Activated naive CD8-positive, alpha-beta T cell treated with anti-CD3 and anti-CD28 coated beads, Interleukin-2, amount 50 U/mL, for 24 hours (primary cell): ENCODE results near the gene GBA2.

Experiments used
- ATAC-seq: fragments of 150-1000 bp; cut with Tn5 transposase; one replicate; pipeline ENCODE4 v1.10.0; 2021
- DNase-seq: peaks from one replicate; pipeline ENCODE4 v3.0.0; 2021
- H3K27ac Mint-ChIP-seq: one replicate; pipeline ENCODE4 v1.8.0; 2021; ENCODE audit warnings: mild to moderate bottlenecking, mixed read lengths
- H3K27me3 Mint-ChIP-seq: one replicate; pipeline ENCODE4 v1.8.0; 2021; ENCODE audit warnings: mixed read lengths
- H3K36me3 Mint-ChIP-seq: one replicate; pipeline ENCODE4 v1.8.0; 2021; ENCODE audit warnings: low read depth, mixed read lengths
- H3K4me1 Mint-ChIP-seq: one replicate; pipeline ENCODE4 v1.8.0; 2021; ENCODE audit warnings: mixed read lengths
- H3K4me3 Mint-ChIP-seq: one replicate; pipeline ENCODE4 v1.8.0; 2021; ENCODE audit warnings: mild to moderate bottlenecking, moderate library complexity, mixed read lengths
- H3K9me3 Mint-ChIP-seq: one replicate; pipeline ENCODE4 v1.8.0; 2021; ENCODE audit warnings: mixed read lengths

Gene GBA2

DNA sequence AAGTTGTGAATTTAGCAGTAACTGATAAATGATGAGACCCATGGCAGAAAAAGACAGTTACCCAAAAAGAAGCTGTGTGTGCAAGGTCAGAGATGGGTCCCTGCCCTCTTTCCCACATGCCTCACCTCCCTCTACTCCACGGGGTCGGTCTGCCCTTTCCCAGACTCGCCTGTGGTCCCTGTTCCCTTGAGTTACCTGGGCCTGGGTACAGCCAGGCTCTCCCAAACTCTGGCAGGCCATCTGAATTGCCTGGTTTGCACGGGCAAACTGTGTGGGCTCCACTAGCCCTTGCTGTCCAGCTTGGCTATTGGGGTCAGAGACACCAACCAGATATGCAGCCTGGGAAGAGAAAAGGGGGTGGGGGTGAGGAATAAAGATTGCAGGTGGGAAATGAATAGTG, 40.9 kb downstream of the GBA2 start:
- H3K27ac Mint-ChIP-seq, result no peak overlapping the region

DNA sequence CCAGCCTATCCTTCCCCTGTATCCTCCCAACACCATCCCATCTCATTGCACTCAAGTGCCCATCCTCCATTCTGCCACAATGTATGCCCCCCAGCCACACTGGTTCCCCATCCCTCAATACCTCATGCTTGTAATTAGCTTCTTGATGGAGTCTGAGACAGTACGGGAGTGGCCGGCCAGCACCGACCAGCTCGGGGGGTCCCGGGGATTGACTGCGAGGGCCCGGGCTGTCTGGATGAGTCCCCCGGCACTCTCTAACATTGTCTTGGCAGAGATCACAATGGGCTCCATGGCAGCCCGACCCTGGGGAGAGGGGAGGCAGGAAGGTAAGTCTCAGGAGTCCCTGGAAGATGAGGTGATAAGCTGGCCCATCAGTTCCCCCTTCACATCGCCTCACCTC, 42.1 kb downstream of the GBA2 start:
- Mint-ChIP-seq H3K4me3 (no peak overlapping the region), H3K27ac (no peak overlapping the region), H3K4me1 (no peaks in the 10 kb centered on the region), H3K36me3 (peaks cover 64% of the 10 kb centered on the region), H3K9me3 (no peaks in the 10 kb centered on the region), H3K27me3 (no peaks in the 10 kb centered on the region)
- ATAC-seq, result no peak
- DNase-seq, result no peak

More for the DNA sequence above, 40.9 kb downstream of the GBA2 start:
- DNase-seq, result no peak
- no peak overlapping the region for H3K4me3 Mint-ChIP-seq
- H3K36me3 Mint-ChIP-seq, result peaks cover 64% of the 10 kb centered on the region
- H3K9me3 Mint-ChIP-seq, result no peaks in the 10 kb centered on the region
- ATAC-seq, result no peak
- no peaks in the 10 kb centered on the region for H3K4me1 Mint-ChIP-seq
- H3K27me3 Mint-ChIP-seq, result no peaks in the 10 kb centered on the region

DNA sequence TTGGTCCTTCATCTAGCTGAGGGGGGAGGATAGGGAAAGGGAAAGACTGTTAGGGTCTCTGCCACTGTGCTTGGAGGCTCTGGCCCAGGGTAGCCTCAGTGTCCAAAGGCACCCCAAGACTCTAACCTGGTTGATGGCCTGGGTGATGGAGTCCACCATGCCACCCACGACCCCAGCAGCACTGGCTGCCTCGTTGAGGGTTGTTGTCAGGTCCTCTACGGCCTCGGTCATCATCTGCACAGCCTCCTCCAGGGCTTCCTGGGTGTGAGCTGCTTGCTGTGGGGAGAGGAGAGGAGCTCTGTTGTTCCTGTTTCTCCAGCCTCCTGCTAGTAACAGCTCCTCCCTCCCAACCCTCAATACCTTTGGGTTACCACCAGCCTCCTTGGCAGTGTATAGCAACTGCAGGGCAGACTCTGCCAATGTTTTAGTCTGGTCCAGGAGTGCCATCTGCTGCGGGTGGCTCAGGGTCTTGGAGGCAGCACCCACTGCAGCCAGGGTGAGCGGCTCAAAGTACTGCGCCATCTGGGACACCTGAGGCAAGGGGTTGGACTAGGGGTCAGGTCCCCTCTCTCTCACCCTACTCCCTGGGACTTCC, 43.1 kb downstream of the GBA2 start:
- Mint-ChIP-seq H3K4me1 (no peaks in the 10 kb centered on the region), H3K27ac (no peak overlapping the region), H3K27me3 (no peaks in the 10 kb centered on the region), H3K9me3 (no peaks in the 10 kb centered on the region), H3K36me3 (peaks cover 58% of the 10 kb centered on the region), H3K4me3 (no peak overlapping the region)
- ATAC-seq (peak; percentile 20), DNase-seq (no peak)

DNA sequence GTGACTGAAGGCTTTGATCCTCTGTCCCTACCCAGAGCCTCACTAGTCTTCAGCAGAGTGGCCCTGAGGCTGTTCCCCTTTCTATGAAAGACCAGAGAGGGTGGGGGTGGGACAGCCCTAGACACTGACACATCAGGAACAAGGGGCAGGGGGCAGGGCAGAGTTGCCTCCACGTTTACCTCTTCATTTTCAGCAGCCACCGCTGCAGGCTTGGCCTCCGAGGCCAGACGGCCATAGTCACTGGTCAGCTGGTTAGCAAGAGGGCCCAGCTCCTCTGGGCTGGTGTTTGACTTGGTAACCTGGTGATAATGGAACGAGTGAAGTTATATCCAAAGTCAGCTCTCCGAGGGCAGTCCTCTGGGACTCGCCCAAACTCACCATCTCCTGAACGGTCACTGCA, 43.7 kb downstream of the GBA2 start:
- no peaks in the 10 kb centered on the region for H3K9me3 Mint-ChIP-seq
- H3K27ac Mint-ChIP-seq, result no peak overlapping the region
- H3K4me1 Mint-ChIP-seq, result no peaks in the 10 kb centered on the region
- no peak overlapping the region for H3K4me3 Mint-ChIP-seq
- DNase-seq (no peak), ATAC-seq (no peak)
- H3K27me3 Mint-ChIP-seq, result no peaks in the 10 kb centered on the region
- H3K36me3 Mint-ChIP-seq, result peaks cover 52% of the 10 kb centered on the region

DNA sequence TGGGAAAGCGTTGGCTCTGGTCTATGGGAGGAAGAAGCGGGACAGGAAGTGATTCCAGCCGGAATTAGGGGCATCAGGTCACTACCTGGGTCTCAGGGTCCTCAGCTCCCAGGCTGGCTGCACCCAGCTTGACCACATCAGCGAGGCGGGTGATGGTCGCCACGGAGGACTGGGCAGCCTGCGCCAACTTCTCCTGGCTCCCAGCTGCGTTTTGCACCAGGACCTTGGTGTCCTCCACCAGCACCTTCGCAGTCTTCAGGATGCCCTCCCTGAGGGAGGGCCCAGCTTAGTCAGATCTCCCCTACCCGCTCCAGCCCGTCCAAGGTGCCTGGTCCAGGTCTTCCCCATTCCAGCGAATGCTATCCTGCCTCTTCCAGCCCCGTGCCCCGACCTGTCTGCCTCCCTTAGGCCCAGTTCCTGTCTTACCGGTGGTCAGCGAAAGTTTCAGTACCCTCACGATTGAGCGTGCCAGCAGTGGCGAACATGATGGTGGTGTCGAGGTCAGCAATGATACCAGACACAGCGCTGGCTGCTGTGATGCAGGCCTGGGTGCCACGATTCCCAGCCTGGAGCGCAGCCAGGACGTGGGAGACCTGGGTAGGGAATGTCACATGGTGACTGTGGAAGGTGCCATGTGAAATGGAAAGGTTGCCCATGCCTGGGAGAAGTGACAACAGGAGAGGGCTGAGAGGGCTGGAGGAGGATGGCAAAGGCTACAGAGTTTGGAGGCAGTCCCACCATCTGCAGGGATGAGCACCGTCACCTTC, 44.9 kb downstream of the GBA2 start:
- Mint-ChIP-seq H3K4me3 (no peak overlapping the region), H3K27me3 (no peaks in the 10 kb centered on the region), H3K36me3 (peaks cover 47% of the 10 kb centered on the region), H3K9me3 (no peaks in the 10 kb centered on the region), H3K27ac (no peak overlapping the region), H3K4me1 (no peaks in the 10 kb centered on the region)
- DNase-seq, result no peak
- no peak for ATAC-seq

DNA sequence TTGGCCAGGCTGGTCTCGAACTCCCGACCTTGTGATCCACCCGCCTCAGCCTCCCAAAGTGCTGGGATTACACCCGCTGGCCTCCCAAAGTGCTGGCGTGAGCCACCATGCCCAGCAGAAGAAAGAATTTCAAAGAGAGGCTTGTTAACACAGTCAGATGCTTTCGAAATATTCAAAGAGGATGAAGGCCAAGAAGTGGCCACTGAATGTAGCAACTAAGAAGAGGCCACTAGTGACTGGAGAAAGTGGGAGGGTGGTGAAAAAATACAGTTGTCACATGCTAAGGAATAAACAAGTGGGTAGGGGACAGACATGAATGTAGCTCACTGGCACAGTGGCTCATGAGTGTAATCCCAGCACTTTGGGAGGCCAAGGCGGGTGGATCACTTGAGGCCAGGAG, 46.3 kb downstream of the GBA2 start:
- ATAC-seq, result no peak
- no peaks in the 10 kb centered on the region for H3K9me3 Mint-ChIP-seq

DNA sequence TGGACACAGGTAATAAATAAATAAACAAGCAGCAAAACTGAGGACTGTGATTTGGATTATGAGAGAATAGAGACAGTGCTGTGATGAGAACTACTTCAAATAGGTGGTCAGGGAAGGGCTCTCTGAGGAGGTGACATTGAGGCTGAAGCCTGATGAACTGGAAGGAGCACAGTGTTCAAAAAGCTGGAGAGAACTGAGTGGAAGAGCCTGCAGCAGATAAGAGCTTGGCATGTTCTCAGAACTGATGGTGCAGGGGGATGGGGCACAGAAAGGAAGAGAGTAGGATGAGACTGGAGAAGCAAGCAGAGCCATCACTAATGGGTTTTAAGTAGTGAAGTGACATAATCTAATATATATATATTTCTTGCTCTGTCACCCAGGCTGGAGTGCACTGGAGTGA, 48.1 kb downstream of the GBA2 start:
- Mint-ChIP-seq H3K27ac (no peak overlapping the region), H3K9me3 (no peaks in the 10 kb centered on the region), H3K4me1 (peaks cover 6% of the 10 kb centered on the region), H3K36me3 (peaks cover 40% of the 10 kb centered on the region), H3K4me3 (no peak overlapping the region), H3K27me3 (no peaks in the 10 kb centered on the region)
- no peak for ATAC-seq
- no peak for DNase-seq

More for the DNA sequence above, 46.3 kb downstream of the GBA2 start:
- Mint-ChIP-seq H3K4me3 (no peak overlapping the region), H3K27ac (no peak overlapping the region), H3K27me3 (no peaks in the 10 kb centered on the region), H3K4me1 (no peaks in the 10 kb centered on the region), H3K36me3 (peaks cover 41% of the 10 kb centered on the region)
- DNase-seq, result no peak

DNA sequence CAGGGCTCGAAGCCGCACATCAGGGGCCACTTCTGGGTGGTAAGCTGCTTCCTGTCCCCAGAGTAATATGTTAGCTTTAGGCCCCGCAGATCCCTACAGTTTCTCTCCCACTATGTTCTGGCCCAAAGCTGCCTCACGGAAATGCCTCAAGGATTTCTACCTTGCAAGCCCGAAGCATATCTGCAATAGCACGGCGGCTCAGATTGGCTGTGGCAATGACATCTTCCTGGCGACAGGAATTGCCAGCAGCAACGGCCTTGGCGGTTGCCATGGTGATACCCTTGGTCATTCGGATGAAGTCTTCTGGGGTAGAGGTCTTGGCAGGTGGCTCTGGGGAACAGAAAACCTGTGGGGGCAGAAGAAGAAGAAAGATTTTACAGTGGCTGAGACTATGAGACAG, 49.0 kb downstream of the GBA2 start:
- H3K4me1 Mint-ChIP-seq, result peaks cover 6% of the 10 kb centered on the region
- no peaks in the 10 kb centered on the region for H3K27me3 Mint-ChIP-seq
- H3K9me3 Mint-ChIP-seq, result no peaks in the 10 kb centered on the region
- H3K27ac Mint-ChIP-seq, result no peak overlapping the region
- no peak overlapping the region for H3K4me3 Mint-ChIP-seq
- peaks cover 38% of the 10 kb centered on the region for H3K36me3 Mint-ChIP-seq
- no peak for ATAC-seq
- no peak for DNase-seq

DNA sequence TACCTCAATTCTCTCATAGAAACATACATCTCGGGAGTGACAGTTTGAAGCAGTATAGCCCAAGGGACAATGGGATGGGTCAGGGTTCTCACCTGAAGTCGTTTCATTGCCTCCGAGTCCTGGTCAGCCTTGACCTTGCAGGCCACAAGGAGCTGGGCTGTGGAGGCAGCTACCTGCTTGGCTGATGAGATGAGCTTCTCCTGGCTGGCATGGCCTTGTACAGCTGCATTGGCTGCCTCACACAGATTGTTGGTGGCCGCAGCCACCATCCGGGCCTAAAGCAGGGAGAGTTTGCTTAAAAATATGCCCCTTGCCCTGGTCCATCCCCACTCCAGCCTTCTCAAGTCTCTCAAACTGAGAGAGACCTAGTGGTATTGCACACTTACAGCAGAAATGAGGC, 50.8 kb downstream of the GBA2 start:
- H3K9me3 Mint-ChIP-seq, result no peaks in the 10 kb centered on the region
- no peaks in the 10 kb centered on the region for H3K27me3 Mint-ChIP-seq
- no peak overlapping the region for H3K4me3 Mint-ChIP-seq
- H3K27ac Mint-ChIP-seq, result no peak overlapping the region
- peaks cover 24% of the 10 kb centered on the region for H3K36me3 Mint-ChIP-seq
- DNase-seq (no peak), ATAC-seq (no peak)
- H3K4me1 Mint-ChIP-seq, result peaks cover 6% of the 10 kb centered on the region

DNA sequence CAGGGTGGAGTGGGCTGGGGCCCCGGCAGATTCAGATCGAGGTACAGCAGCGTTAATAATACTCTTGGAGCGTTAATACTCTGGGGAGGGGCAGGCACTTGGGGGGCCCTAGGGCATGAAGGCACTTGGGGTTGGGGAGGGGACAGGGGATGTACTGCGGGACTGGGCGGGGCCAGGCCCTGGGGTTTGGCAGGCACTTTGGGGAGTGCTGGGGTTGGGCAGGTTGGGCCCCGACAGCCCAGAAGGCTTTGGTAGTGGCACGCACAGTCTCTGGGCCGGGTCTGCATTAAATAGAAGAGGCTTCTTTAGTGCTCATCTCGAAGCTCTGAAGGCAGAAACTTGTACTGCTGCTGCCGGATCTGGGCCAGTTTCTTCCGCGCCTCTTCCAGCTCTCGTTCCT, 51.5 kb downstream of the GBA2 start:
- Mint-ChIP-seq H3K27ac (no peak overlapping the region), H3K4me3 (no peak overlapping the region), H3K27me3 (no peaks in the 10 kb centered on the region), H3K4me1 (peaks cover 6% of the 10 kb centered on the region), H3K36me3 (peaks cover 18% of the 10 kb centered on the region), H3K9me3 (no peaks in the 10 kb centered on the region)
- ATAC-seq (no peak), DNase-seq (no peak)

DNA sequence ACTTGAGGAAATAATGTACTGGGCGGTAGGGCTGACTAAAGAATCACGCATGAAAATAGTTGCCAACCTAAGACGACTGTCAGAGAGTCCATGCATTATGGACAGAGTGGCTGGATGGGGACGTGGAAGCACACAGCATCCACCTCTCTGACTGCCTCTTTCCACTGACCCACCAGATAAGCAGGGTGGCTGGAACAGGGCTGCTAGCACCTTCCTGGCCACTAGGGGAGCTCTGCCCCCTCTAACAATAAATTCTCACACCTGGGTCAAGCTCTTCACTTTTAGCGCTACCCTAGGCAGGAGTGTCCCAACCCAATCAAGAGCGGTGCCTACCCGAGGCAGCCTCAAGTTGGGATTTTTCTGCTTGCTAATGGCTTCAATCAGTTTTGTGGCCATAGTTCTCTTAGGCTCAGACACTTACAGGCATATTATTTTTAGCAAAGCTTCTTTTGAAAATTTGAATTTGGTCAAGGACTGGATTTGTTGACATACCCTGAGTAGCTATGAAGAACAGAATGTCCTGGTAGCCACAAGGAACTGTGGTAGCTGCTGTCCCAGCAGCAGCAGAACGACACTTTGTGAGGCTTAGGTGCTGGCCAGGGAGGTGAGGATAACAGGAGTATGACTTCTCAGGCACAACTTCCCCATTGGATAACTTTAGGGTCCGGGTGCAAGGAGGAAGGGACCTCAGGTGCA, 52.4 kb downstream of the GBA2 start:
- Mint-ChIP-seq H3K36me3 (peaks cover 18% of the 10 kb centered on the region), H3K27me3 (no peaks in the 10 kb centered on the region), H3K4me3 (no peak overlapping the region), H3K4me1 (peaks cover 6% of the 10 kb centered on the region), H3K27ac (no peak overlapping the region), H3K9me3 (no peaks in the 10 kb centered on the region)
- DNase-seq (peak; percentile 66), ATAC-seq (peak; percentile 88)

DNA sequence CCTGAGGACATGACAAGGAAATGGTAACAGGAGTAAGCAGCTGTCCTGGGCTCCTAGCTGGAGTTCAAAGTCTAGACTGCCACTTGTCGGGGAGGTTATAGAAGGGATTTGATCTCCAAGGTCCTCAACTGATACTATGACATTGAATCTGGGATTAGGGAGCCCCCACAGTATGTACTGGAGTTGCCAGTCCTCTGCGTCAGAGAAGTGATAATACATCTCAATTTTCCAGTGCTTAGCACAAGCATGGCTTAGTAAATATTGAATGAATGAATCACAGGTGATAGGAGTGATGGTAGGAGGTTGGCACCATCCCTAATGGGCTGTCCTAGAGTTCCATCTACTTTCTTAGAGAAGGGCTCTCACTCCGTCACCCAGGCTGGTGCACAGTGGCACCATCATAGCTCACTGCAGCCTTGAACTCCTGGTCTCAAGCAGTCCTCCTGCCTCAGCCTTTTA, 53.1 kb downstream of the GBA2 start:
- DNase-seq (no peak), ATAC-seq (no peak)
- H3K4me1 Mint-ChIP-seq, result peaks cover 6% of the 10 kb centered on the region
- H3K4me3 Mint-ChIP-seq, result no peak overlapping the region
- peaks cover 18% of the 10 kb centered on the region for H3K36me3 Mint-ChIP-seq
- no peaks in the 10 kb centered on the region for H3K9me3 Mint-ChIP-seq
- H3K27me3 Mint-ChIP-seq, result no peaks in the 10 kb centered on the region
- no peak overlapping the region for H3K27ac Mint-ChIP-seq

DNA sequence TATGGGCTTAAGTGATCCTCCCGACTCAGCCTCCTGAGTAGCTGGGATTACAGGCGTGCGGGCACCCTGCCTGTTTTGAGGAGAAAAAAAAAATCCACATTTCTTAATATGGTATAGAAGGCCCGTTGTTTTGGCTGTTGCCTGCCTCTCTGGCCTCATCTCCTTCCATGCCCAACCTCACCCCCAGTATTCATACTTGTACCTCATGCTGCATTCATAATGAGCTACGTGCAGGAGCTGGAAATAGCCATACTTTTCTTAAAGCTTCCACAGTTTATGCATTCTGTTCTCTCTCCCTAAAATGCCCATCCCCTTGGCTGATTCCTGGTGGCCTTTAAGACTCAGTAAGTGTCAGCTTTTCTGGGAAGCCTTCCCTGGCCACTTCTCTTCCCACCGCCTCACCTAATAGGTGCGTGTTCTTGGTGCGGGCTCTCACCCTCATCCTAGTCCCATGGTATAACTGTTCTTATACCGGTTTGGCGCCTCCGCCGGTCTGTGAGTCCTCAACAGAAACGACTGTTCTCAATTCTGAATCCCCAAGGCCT, 57.2 kb downstream of the GBA2 start:
- H3K27me3 Mint-ChIP-seq, result no peaks in the 10 kb centered on the region
- no peak overlapping the region for H3K4me3 Mint-ChIP-seq
- DNase-seq (no peak), ATAC-seq (no peak)
- no peaks in the 10 kb centered on the region for H3K9me3 Mint-ChIP-seq
- peaks cover 7% of the 10 kb centered on the region for H3K36me3 Mint-ChIP-seq
- H3K27ac Mint-ChIP-seq, result no peak overlapping the region
- H3K4me1 Mint-ChIP-seq, result peaks cover 22% of the 10 kb centered on the region

DNA sequence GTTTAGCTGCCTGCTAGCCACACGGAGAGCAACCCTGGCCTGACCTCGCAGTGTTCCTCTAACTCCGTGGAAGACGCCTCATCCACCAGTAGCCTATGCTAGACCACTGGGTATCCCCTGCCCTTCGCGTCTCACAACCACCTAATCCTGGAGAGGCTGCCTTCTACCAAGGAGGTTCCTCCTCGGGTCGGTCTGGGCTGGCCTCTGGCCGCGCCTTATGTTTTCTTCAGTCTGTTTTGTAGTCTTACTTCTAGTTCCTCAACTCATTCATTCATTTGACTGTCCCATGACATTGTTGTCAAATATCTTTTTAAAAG, 57.7 kb downstream of the GBA2 start:
- H3K36me3 Mint-ChIP-seq, result peaks cover 1% of the 10 kb centered on the region
- no peaks in the 10 kb centered on the region for H3K27me3 Mint-ChIP-seq
- peak; percentile 3 for ATAC-seq
- no peaks in the 10 kb centered on the region for H3K9me3 Mint-ChIP-seq
- H3K27ac Mint-ChIP-seq, result peak overlapping the region; percentile 44
- peaks cover 20% of the 10 kb centered on the region for H3K4me1 Mint-ChIP-seq
- no peak for DNase-seq
- peak overlapping the region; percentile 74 for H3K4me3 Mint-ChIP-seq
